C4-2B (cell line): ENCODE data around the gene LDLRAD3.

Experiments
- ZFX ChIP-seq: fragments of 450-650 bp; IDR thresholded peaks from 2 replicates; pipeline ENCODE4 v1.6.1; 2017
- TF ChIP-seq, protein P1 (sequence below): fragments of 450-650 bp; conservative IDR thresholded peaks from 2 replicates; pipeline ENCODE4 v1.5.1; 2017; ENCODE audit warnings: mild to moderate bottlenecking

- TF ChIP-seq, protein P1, sequence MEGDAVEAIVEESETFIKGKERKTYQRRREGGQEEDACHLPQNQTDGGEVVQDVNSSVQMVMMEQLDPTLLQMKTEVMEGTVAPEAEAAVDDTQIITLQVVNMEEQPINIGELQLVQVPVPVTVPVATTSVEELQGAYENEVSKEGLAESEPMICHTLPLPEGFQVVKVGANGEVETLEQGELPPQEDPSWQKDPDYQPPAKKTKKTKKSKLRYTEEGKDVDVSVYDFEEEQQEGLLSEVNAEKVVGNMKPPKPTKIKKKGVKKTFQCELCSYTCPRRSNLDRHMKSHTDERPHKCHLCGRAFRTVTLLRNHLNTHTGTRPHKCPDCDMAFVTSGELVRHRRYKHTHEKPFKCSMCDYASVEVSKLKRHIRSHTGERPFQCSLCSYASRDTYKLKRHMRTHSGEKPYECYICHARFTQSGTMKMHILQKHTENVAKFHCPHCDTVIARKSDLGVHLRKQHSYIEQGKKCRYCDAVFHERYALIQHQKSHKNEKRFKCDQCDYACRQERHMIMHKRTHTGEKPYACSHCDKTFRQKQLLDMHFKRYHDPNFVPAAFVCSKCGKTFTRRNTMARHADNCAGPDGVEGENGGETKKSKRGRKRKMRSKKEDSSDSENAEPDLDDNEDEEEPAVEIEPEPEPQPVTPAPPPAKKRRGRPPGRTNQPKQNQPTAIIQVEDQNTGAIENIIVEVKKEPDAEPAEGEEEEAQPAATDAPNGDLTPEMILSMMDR: no peak
- no peak for TF ChIP-seq ZFX
These were observed 104.8 kb downstream of the LDLRAD3 start for GRCh38 chr11:36048496-36049247.
